Measurements from ENCODE around the gene TRIM17.

Gene TRIM17

DNA sequence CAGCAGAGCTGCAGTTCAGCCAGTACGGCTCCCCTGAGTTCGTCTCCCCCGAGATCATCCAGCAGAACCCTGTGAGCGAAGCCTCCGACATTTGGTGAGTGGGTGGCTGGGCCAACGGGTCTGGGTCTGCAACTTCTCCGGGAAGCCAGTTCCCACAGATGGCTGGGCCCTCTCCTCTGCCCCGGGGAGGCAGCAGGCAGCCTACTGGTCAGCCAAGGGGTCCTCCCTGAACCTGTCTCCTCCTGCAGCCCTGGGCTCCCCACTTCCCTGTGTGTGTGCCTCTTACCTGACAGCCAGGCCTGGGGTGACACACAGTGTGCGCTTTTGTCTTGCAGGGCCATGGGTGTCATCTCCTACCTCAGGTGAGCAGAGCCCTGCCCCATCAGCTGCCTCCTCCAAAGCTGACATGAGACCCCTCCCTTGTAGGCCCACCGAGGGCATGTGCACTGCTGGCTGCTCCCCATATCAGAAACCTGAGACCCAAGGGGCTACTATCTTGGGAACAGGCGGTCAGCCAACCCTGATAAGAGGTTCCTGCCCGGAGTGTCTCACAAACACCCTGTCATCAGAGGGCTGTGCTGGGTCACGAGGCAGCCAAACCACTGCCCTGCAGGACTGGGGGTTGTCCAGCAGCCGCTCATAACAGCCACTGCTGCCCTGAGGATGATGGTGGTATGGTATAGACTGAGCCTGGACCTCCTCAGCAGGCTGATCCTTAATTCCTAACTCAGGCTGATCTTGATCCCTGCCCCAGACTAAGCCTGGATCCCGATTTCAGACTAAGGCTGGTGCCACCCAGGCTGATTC is 47.7 kb downstream of the TRIM17 start:
- no peak for DNase-seq (ENCODE audit: low read depth in 1 of 2, low spot score in 1 of 2)

DNA sequence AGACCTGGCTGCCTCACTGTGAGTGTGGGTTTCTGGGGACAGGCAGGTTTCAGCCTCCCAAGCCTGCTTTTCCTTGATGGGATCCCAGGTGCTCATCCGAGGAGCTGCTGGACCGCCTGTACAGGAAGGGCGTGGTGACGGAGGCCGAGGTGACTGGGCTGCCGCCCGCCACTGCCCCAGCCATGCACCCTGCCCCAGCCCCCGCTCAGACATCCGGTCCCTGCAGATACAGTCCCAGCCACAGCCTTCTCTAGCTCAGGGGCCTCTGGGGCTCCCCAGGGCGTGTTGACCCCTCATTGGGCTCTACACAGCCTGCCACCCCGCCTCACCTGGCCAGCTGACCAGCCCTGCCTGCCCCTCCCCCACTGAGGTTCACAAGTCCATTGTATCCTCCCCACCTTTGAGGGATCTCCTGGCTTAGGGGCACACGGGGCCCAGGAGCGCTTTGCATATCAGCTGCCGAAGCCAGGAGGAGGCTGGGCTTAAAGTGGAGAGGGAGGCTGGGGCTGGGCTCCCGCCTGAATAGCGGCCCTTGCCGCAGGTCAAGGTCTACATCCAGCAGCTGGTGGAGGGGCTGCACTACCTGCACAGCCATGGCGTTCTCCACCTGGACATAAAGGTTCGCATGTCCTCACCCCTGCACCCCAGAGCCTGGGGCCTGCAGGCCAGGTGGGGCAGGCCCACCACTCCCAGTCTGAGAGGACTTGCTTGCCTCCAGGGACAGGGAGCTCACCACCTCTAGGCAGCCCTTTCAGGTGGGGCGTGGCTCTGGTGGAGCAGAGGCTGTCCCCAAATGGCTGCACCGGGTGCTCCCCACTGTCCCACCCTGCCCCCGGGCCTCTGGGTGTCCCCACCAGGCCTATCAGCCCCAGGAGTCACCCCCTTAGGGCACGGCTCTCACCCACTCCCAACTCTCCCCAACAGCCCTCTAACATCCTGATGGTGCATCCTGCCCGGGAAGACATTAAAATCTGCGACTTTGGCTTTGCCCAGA is 48.6 kb downstream of the TRIM17 start:
- DNase-seq (ENCODE audit: low read depth in 1 of 2, low spot score in 1 of 2) = no peak

DNA sequence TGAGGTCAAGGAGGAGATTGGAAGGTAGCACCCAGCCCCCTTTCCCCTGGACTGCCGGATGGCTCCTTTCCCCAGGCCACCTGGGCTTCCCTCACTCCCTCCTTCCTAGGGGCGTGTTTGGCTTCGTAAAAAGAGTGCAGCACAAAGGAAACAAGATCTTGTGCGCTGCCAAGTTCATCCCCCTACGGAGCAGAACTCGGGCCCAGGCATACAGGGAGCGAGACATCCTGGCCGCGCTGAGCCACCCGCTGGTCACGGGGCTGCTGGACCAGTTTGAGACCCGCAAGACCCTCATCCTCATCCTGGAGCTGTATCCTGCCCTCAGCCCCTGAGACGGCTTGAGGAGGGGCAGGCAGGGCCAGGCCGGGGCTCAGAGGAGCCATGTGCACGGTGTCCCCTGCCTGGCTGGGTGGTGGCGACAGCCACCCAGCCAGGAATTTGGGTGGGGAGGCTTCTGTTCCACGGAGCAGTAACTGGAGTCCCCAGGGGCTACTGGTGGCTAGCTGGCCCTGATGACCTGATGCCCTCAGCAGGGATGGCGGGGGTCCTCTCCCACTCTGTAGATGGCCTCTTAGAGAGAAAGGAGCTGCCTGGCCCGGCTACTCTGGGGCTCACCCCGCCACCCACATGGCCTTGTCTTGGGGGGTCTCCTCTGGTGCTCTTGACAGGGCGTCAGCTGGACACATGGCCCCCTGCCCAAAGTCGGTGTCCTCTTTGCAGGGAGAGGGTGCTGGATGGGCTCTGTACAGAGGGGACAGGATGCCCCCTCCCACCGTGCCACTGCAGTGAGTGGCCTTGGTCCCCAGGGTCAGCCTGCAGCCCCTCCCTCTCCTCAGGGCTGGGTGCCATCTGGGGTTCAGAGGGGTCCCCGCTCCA is 49.6 kb downstream of the TRIM17 start:
- DNase-seq (ENCODE audit: low read depth in 1 of 2, low spot score in 1 of 2) = no peak

DNA sequence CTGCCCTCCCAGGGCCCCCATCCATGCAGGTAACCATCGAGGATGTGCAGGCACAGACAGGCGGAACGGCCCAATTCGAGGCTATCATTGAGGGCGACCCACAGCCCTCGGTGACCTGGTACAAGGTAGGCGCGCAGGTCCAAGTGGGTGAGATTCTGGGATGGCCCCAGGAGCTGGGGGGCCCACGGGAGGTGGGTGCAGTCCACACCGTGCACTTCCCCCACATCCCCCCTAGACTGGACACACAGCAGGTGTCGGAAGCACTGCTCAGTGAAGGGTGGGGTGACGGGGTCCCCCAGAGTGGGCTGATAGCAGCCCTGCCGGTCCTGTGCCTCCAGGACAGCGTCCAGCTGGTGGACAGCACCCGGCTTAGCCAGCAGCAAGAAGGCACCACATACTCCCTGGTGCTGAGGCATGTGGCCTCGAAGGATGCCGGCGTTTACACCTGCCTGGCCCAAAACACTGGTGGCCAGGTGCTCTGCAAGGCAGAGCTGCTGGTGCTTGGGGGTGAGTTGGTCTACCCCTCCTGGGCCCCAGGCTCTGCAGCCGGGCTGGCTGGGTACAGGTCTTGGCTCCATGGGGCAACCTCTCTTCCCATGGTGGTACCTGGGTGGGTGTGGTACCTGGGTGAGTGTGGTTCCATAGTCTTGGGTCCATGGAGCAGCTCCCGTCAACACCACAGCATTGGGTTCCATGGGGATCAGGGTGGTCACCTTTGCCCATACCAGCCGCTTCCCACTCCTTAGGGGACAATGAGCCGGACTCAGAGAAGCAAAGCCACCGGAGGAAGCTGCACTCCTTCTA is 50.4 kb downstream of the TRIM17 start:
- no peak for DNase-seq (ENCODE audit: low read depth in 1 of 2, low spot score in 1 of 2)

DNA sequence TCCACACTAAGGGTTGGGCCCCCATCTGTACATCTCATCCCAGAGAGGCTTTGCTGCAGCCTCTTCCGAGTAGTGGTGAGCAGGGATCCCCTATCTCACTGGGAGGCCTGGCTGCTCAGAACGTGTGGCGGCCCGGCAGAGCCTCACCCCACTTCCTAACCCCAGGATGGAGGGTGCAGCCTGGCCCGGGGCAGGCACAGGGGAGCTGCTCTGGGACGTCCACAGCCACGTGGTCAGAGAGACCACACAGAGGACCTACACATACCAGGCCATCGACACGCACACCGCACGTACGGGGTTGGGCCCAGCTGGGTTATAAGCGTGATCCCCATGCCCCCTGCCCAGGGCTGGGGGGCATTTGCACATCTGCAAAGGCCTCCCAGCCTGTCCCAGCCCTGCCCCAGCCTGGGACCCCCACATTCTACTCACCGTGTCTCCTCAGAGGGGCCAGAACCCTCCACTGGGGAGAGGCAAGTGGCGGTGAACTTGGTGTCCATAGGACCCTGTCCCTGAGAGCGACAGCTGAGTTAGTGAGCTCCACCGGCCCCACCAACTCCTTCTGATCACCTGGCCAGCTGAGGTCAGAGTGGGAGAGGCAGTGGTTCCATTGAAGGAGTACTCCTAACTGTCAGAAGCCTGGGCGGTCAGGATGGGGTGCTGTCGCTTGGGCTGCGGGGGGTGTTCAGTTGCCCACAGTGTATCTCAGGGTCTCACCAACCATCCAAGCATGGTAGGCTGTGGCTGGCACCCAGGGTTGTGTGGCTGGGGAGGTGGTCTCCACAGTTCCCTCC is 51.2 kb downstream of the TRIM17 start:
- DNase-seq (ENCODE audit: low read depth in 1 of 2, low spot score in 1 of 2) = no peak

DNA sequence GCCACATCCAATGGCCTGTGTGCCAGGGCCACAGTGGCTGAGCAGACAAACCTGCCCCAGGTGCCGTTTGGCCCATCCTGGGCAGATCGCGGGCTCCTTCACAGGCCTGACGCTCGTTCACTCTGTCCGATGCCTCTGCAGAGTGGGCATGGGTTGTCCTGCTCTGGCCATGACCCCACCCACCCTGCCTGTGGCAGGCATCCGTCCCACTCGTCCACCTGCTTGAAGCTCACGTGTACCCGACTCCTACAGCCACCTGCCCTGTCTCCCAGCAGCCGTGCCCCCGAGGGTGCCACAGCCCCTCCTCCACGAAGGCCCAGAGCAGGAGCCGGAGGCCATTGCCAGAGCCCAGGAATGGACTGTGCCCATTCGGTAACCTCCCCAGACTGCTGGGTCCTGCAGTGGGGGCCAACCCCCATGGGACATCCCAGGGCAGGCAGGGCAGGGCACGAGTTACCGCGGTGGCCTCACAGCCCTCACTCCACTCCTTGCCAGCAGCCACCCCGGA is 51.9 kb downstream of the TRIM17 start:
- no peak for DNase-seq (ENCODE audit: low read depth in 1 of 2, low spot score in 1 of 2)

DNA sequence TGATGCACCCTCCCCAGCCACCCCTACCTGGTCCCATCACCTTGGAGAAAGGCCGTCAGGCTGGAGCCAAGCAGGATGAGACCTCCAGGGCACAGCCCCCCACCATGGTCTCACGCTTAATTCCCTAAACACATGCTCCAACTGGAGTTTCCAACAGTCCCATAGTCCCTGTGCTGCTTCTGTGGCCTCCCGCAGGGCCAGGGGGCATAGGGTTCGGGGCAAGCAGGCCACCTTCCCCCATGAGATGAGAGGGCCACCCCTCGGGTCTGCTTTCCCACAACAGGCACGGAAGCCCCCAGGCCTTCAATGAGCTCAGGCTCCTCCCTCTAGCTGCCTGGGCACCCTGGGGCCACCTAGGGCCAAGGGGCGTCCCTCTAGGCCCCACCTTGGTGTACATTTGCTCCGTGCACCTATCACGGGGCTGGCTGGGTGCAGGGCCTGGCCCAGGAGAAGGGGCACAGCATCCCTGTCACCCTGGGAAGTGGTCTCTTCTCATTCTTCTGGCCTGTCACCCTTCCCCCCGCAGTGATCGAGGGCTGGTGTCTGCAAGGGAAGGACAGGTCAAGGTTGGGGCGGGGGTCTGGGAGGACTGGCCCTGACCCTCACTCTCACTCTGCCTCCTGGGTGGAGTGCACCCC is 52.5 kb downstream of the TRIM17 start:
- DNase-seq (ENCODE audit: low read depth in 1 of 2, low spot score in 1 of 2) = no peak

DNA sequence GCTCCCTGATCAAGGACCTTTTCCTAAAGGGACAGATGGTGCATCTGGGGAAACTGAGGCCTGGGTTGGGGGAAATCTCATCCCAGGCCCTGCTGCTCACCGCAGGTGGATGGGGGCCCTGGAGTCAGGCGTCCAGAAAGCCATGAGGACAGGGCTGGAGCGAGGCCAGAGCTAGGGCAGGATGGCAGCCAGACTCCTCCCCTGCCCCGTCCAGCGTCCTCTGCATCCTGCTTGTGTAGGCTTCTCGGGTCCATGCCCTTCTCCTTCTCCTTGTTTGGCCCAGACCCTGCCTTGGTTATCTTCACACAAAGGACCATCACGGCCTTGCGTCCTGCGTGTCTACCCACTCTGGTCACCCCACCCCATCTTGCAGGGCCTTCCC is 53.0 kb downstream of the TRIM17 start:
- no peak for DNase-seq (ENCODE audit: low read depth in 1 of 2, low spot score in 1 of 2)

DNA sequence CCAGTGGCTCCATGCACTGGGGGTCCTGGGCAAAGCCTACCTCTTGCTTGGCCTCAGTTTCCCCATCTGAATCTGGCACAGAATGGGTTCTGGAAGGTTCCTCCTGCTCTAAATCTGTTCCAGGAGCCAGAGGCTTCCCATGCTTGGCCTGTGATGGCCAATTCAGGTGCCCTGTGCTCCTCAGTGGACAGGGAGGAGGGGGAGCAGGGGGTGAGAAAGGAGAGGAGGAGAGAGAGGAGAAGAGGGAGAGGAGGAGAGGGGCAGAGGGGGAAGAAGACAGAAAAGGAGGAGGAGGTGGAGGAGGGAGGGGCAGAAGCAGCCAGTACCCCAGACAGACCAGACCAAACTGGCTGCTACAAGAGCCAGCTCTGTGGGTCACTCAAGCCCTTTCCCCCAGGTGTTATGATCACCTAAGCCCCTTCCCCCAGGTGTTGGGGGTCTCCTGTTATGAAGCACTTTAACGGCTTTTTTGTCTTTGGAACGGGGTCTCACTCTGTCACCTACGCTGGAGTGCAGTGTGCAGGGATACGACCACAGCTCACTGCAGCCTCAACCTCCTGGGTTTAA is 53.7 kb downstream of the TRIM17 start:
- no peak for DNase-seq (ENCODE audit: low read depth in 1 of 2, low spot score in 1 of 2)

DNA sequence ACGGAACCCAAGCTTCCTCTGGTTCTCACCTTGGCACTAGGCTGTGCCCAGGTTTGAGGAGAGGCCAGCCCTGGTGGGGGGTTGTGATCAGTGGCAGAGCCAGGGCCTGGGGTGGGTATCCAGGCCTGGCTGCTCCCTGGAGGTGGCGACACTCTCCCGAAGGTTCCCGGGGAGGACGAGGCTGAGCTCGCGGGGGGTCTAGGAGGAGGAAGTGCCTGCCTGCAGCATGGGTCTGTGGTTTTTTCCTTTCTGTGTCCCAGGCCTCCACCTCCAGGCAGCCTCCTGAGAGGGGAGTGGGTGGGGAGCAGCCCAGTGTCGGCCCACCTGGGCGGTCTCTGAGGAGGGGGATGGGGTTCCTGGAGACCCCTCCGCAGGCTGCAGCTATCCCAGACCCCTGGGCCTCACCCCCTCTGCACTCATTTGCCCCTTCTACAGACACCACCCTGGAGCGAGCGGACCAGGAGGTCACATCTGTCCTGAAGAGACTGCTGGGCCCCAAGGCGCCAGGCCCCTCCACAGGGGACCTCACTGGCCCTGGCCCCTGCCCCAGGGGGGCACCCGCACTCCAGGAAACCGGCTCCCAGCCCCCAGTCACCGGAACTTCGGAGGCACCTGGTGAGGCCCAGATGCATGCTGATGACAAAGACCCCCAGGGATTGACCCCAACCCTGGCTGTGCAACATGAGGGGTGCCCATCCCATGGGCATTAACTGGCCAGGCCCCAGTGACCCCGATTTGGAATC is 54.3 kb downstream of the TRIM17 start:
- no peak for DNase-seq (ENCODE audit: low read depth in 1 of 2, low spot score in 1 of 2)

DNA sequence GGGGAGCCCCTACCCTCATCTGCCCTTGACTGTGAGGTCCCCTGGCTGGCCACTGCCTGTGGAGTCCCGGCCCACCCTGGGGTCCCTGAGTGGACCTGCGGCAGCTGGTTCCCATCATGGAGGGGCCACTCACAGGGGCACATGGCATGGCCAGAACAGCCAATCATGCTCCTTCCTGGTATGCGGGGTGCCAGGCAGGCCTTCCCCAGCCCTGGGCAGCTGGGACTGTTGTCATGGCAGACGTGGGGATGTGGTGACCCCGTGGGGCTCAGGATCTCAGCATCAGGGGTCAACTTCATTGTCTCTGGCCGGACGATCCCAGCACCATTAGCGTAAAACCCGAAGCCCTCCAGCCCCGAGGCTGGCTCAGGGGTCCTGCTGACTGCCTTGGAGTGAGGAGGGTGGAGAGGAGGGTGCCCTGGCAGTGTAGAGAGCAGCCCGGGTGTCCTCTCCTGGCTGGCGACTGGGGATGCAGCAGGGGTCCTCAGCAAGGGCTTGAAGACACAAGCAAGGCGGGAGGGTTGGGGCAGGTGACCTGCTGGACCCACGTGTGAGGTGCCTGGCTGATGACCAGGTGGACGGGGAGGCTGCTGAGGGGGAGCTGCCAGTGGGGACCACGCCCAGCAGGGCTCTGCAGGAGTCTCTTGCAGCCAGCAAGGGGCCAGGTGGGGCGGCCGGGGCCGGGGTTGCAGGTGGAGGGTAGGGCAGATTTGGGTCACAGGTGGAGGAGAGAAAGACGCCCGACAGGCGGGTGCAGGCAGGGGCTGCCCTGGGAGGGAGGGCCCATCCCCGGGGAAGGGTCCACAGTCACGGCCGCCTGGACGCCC is 55.1 kb downstream of the TRIM17 start:
- DNase-seq (ENCODE audit: low read depth in 1 of 2, low spot score in 1 of 2) = no peak

DNA sequence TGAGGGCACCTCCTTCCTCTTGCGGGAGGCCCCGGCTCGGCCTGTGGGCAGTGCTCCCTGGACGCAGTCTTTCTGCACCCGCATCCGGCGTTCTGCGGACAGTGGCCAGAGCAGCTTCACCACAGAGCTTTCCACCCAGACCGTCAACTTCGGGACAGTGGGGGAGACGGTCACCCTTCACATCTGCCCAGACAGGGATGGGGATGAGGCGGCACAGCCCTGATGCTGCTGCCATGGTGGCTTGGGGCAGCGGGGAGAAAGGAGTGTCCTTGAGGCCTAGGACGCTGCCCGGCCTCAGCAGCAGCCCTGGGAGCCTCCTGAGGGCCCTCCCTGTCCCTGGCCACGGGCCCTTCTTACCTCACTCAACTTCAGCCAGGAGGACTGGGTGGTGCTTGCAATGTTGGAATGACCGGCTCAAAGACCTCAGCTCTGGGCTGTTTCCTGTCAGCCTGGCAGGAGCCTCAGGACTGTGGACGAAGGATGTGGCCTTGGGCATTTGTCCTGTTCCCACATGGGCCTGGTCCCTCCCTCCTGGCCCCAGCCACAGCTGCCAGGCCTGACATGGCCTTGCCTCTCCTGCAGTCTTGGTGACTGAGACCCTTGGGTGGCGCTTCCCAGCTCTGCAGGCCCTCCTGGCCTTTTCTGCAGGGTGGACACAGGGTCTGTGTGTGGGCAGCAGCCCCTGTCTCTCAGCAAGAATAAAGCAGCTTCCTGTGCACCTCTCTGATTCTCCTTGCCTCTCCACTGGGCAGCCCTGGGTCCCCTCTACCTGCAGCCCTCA is 55.9 kb downstream of the TRIM17 start:
- no peak for DNase-seq (ENCODE audit: low read depth in 1 of 2, low spot score in 1 of 2)

DNA sequence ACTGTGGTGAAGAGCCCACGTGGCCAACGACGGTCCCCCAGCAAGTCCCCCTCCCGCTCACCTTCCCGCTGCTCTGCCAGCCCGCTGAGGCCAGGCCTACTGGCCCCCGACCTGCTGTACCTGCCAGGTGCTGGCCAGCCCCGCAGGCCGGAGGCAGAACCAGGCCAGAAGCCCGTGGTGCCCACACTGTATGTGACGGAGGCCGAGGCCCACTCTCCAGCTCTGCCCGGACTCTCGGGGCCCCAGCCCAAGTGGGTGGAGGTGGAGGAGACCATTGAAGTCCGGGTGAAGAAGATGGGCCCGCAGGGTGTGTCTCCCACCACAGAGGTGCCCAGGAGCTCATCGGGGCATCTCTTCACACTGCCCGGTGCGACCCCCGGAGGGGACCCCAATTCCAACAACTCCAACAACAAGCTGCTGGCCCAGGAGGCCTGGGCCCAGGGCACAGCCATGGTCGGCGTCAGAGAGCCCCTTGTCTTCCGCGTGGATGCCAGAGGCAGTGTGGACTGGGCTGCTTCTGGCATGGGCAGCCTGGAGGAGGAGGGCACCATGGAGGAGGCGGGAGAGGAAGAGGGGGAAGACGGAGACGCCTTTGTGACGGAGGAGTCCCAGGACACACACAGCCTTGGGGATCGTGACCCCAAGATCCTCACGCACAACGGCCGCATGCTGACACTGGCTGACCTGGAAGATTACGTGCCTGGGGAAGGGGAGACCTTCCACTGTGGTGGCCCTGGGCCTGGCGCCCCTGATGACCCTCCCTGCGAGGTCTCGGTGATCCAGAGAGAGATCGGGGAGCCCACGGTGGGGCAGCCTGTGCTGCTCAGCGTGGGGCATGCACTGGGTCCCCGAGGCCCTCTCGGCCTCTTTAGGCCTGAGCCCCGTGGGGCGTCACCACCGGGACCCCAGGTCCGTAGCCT is 56.8 kb downstream of the TRIM17 start:
- no peak for DNase-seq (ENCODE audit: low read depth in 1 of 2, low spot score in 1 of 2)

DNA sequence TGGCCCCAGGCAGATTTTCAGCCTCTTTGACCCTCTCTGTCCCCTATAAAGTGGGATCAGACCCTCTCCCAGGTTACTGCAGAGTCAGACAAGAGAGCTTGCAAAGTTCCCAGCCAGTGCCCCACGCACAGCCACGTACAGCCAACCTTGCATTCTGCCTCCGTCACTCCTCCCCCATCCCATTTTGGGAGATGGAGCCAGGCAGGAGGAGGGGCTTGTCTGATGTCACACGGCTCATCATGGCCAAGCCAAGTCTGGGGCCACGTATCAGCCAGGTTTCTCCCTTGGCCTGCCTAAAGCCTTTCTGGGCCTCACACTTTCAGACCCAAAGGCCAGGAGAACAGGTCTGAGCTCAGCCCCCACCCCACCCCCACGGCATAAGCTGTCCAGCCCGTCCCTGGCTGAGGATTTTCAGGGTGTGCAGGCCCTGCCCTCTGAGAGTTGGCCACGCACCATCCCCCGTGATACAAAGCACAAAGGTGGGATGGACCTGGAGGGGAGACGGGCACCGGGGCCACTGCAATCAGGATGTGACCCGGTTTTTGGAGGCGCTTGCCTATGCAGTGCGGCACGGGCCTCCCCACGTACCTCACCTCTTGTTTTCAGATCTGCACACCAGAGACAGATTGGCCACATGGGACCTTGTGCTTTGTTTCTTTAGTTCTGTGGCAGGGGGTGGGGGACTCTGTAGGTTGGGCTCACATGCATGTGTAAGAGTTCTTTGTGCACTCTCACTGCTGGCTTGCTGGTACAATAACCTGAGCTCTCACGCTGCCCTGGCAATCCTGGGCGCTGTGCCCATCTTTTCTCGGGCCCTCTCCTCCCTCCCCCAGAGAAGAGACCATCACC is 57.7 kb downstream of the TRIM17 start:
- DNase-seq (ENCODE audit: low read depth in 1 of 2, low spot score in 1 of 2) = no peak
